H9 (cell line): Measurements from ENCODE around the gene PPIH. TPM values are rescaled to one million over a fixed set of nuclear protein-coding genes. Genes with fewer than 3 reads are reported as not detected.

ENCODE experiments used
- DNase-seq: peaks from one replicate; pipeline ENCODE4 v3.0.0-alpha.2; 2017
- H2AFZ ChIP-seq: one replicate; pipeline ENCODE4 v1.6.1; 2013; ENCODE audit warnings: mild to moderate bottlenecking, low read length, control low read depth, moderate library complexity
- H2AK5ac ChIP-seq: 2 replicates; pipeline ENCODE4 v1.6.1; 2013; ENCODE audit warnings: low read length, control low read depth, mixed read lengths; ENCODE audit not compliant: insufficient read length
- H2BK120ac ChIP-seq: one replicate; pipeline ENCODE4 v1.6.1; 2013; ENCODE audit warnings: low read depth, mild to moderate bottlenecking, low read length, control low read depth, inconsistent platforms; ENCODE audit not compliant: poor library complexity, severe bottlenecking
- H2BK12ac ChIP-seq: 2 replicates; pipeline ENCODE4 v1.6.1; 2013; ENCODE audit warnings: low read length, control low read depth, mixed read lengths, low read depth; ENCODE audit not compliant: insufficient read length
- H2BK15ac ChIP-seq: 2 replicates; pipeline ENCODE4 v1.6.1; 2013; ENCODE audit warnings: low read depth, low read length, control low read depth
- H2BK20ac ChIP-seq: one replicate; pipeline ENCODE4 v1.6.1; 2013; ENCODE audit warnings: low read depth, mild to moderate bottlenecking, low read length, control low read depth, inconsistent platforms; ENCODE audit not compliant: poor library complexity, severe bottlenecking
- H2BK5ac ChIP-seq: 2 replicates; pipeline ENCODE4 v1.6.1; 2013; ENCODE audit warnings: low read length, control low read depth, mixed read lengths; ENCODE audit not compliant: insufficient read length
- H3K14ac ChIP-seq: 2 replicates; pipeline ENCODE4 v1.6.1; 2013; ENCODE audit warnings: low read length, control low read depth; ENCODE audit not compliant: insufficient read depth
- H3K18ac ChIP-seq: 2 replicates; pipeline ENCODE4 v1.6.1; 2013; ENCODE audit warnings: low read depth, mild to moderate bottlenecking, mixed read lengths, low read length, control low read depth; ENCODE audit not compliant: insufficient read length
- H3K23ac ChIP-seq: 2 replicates; pipeline ENCODE4 v1.6.1; 2013; ENCODE audit warnings: low read length, control low read depth, mixed read lengths, low read depth; ENCODE audit not compliant: insufficient read length
- H3K23me2 ChIP-seq: 2 replicates; pipeline ENCODE4 v1.6.1; 2013; ENCODE audit warnings: low read depth, mild to moderate bottlenecking, mixed read lengths, low read length, control low read depth; ENCODE audit not compliant: insufficient read length, poor library complexity, severe bottlenecking
- H3K27ac ChIP-seq: 2 replicates; pipeline ENCODE4 v1.5.1; 2013; ENCODE audit warnings: low read length, control low read depth, mixed read lengths, low read depth; ENCODE audit not compliant: insufficient read length
- H3K27me3 ChIP-seq: 2 replicates; pipeline ENCODE4 v1.6.1; 2013; ENCODE audit warnings: low read length, control low read depth, inconsistent platforms; ENCODE audit not compliant: insufficient read depth
- H3K4ac ChIP-seq: 2 replicates; pipeline ENCODE4 v1.6.1; 2013; ENCODE audit warnings: low read depth, mild to moderate bottlenecking, control low read depth, inconsistent platforms, low read length, moderate library complexity
- H3K4me1 ChIP-seq: 2 replicates; pipeline ENCODE4 v1.6.1; 2013; ENCODE audit warnings: low read length, control low read depth, inconsistent platforms; ENCODE audit not compliant: insufficient read depth
- H3K4me2 ChIP-seq: 2 replicates; pipeline ENCODE4 v1.6.1; 2013; ENCODE audit warnings: low read length, control low read depth, mixed read lengths; ENCODE audit not compliant: insufficient read length, insufficient read depth
- H3K56ac ChIP-seq: 2 replicates; pipeline ENCODE4 v1.6.1; 2013; ENCODE audit warnings: low read depth, mild to moderate bottlenecking, mixed read lengths, low read length, control low read depth; ENCODE audit not compliant: insufficient read length
- H3K79me1 ChIP-seq: 2 replicates; pipeline ENCODE4 v1.6.1; 2013; ENCODE audit warnings: low read depth, mild to moderate bottlenecking, moderate library complexity, low read length, control low read depth, inconsistent platforms; ENCODE audit not compliant: insufficient read depth, poor library complexity, severe bottlenecking
- H3K79me2 ChIP-seq: 2 replicates; pipeline ENCODE4 v1.6.1; 2013; ENCODE audit warnings: low read length, control low read depth, inconsistent platforms; ENCODE audit not compliant: insufficient read depth
- H3K9ac ChIP-seq: 2 replicates; pipeline ENCODE4 v1.6.1; 2013; ENCODE audit warnings: low read length, control low read depth, mixed read lengths; ENCODE audit not compliant: insufficient read length; ENCODE audit errors: extremely low read depth
- H3K9me3 ChIP-seq: one replicate; pipeline ENCODE4 v1.6.1; 2013; ENCODE audit warnings: low read depth, low read length, inconsistent platforms; ENCODE audit not compliant: control insufficient read depth
- H3T11ph ChIP-seq: one replicate; pipeline ENCODE4 v1.6.1; 2013; ENCODE audit warnings: mild to moderate bottlenecking, low read length, control low read depth, inconsistent platforms
- H4K20me1 ChIP-seq: one replicate; pipeline ENCODE4 v1.6.1; 2013; ENCODE audit not compliant: control insufficient read depth, insufficient read length, insufficient read depth
- H4K5ac ChIP-seq: 2 replicates; pipeline ENCODE4 v1.6.1; 2013; ENCODE audit warnings: low read depth, mild to moderate bottlenecking, mixed read lengths, low read length, control low read depth; ENCODE audit not compliant: insufficient read length
- H4K8ac ChIP-seq: replicated peaks from 2 replicates; pipeline ENCODE4 v1.6.1; 2013; ENCODE audit warnings: low read length, control low read depth, mixed read lengths, low read depth; ENCODE audit not compliant: insufficient read length
- H4K91ac ChIP-seq: 2 replicates; pipeline ENCODE4 v1.6.1; 2013; ENCODE audit warnings: low read depth, mild to moderate bottlenecking, moderate library complexity, mixed read lengths, low read length, control low read depth; ENCODE audit not compliant: insufficient read length
- H3K27ac Mint-ChIP-seq, 3 experiments: 2 replicates in 2 of 3; 3 replicates in 1 of 3; pipeline ENCODE4 v1.8.0; 2020 to 2021; ENCODE audit warnings: mixed read lengths in 3 of 3, mild to moderate bottlenecking in 1 of 3, moderate library complexity in 1 of 3
- H3K27me3 Mint-ChIP-seq: 2 replicates; pipeline ENCODE4 v1.8.0; 2021; ENCODE audit warnings: low read depth, mild to moderate bottlenecking, moderate library complexity, mixed read lengths
- H3K36me3 Mint-ChIP-seq, 3 experiments: 2 replicates in 2 of 3; 3 replicates in 1 of 3; pipeline ENCODE4 v1.8.0; 2020 to 2021; ENCODE audit warnings: low read depth in 3 of 3, mixed read lengths in 3 of 3; ENCODE audit not compliant: insufficient read depth in 1 of 3
- H3K4me1 Mint-ChIP-seq, 2 experiments: 2 replicates each; pipeline ENCODE4 v1.8.0; 2020; ENCODE audit warnings: mixed read lengths in 2 of 2
- H3K4me3 Mint-ChIP-seq, 2 experiments: 2 replicates in 1 of 2; 3 replicates in 1 of 2; pipeline ENCODE4 v1.8.0; 2020 to 2021; ENCODE audit warnings: mild to moderate bottlenecking in 2 of 2, mixed read lengths in 2 of 2, moderate library complexity in 1 of 2
- H3K9me3 Mint-ChIP-seq, 2 experiments: 2 replicates in 1 of 2; 3 replicates in 1 of 2; pipeline ENCODE4 v1.8.0; 2020; ENCODE audit warnings: mild to moderate bottlenecking in 2 of 2, mixed read lengths in 2 of 2, moderate library complexity in 1 of 2
- WGBS: extraction: QIAGEN DNeasy Blood & Tissue Kit; methylation state at CpG from one replicate; pipeline ENCODE4 v1.1.7; 2013; ENCODE audit warnings: missing lambda C conversion rate, low lambda C conversion rate, mixed read lengths; ENCODE audit not compliant: insufficient read length; ENCODE audit errors: extremely low coverage; 5-methylcytosine and 5-hydroxymethylcytosine counted together
- total RNA-seq: library from RNA; stranded (reverse); gene quantifications from 2 replicates; pipeline ENCODE4 v1.2.1, GENCODE V29; 2021
- TF ChIP-seq, protein P1 (sequence below): fragments of 200-600 bp; sonication (generic); conservative IDR thresholded peaks from 3 replicates; pipeline ENCODE4 v1.8.0; 2021; ENCODE audit warnings: antibody characterized with exemption, mild to moderate bottlenecking

The PPIH gene
- total RNA-seq, 1 experiment from 2014 or later, result 89.3 TPM

DNA sequence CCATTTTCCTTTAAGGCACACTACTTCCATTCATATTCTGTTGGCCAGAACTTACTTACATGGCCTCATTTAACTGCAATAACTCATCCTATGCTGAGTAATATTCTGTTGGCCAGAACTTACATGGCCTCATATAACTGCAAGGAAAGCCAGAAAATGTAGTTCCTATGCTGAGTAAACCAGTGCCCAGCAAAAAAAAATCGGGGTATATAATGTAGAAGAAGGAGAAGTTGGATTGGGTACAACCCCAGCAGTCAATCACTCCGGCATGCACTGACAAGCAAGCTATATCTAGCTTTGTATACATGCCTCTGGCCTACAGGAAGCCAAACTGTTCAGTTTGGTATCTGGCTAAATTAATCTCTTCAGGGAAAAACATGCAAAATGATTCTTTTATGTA lies 39.4 kb upstream of the PPIH start:
- H3T11ph ChIP-seq, result no peak overlapping the region
- H3K27ac ChIP-seq, result no peak overlapping the region
- H2AK5ac ChIP-seq, result no peak overlapping the region
- no peak overlapping the region for H4K5ac ChIP-seq
- H2BK120ac ChIP-seq, result no peak overlapping the region
- DNase-seq, result no peak
- H3K56ac ChIP-seq, result no peak overlapping the region
- no peak overlapping the region for H3K23ac ChIP-seq
- no peaks in the 10 kb centered on the region; the same call in 1 of the 2 replicates for H3K27me3 ChIP-seq
- H2AFZ ChIP-seq, result no peak overlapping the region
- TF ChIP-seq, protein P1, sequence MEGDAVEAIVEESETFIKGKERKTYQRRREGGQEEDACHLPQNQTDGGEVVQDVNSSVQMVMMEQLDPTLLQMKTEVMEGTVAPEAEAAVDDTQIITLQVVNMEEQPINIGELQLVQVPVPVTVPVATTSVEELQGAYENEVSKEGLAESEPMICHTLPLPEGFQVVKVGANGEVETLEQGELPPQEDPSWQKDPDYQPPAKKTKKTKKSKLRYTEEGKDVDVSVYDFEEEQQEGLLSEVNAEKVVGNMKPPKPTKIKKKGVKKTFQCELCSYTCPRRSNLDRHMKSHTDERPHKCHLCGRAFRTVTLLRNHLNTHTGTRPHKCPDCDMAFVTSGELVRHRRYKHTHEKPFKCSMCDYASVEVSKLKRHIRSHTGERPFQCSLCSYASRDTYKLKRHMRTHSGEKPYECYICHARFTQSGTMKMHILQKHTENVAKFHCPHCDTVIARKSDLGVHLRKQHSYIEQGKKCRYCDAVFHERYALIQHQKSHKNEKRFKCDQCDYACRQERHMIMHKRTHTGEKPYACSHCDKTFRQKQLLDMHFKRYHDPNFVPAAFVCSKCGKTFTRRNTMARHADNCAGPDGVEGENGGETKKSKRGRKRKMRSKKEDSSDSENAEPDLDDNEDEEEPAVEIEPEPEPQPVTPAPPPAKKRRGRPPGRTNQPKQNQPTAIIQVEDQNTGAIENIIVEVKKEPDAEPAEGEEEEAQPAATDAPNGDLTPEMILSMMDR, result no peak
- no CpG with 5 or more reads among the region's 2 CpGs for WGBS
- Mint-ChIP-seq H3K4me3 (no peak overlapping the region), H3K9me3 (no peaks in the 10 kb centered on the region), H3K27me3 (no peaks in the 10 kb centered on the region), H3K27ac (no peak overlapping the region), H3K36me3 (no peaks in the 10 kb centered on the region), H3K4me1 (no peaks in the 10 kb centered on the region)
- no peaks in the 10 kb centered on the region for H3K23me2 ChIP-seq
- no peaks in the 10 kb centered on the region for H3K79me1 ChIP-seq
- H3K9me3 ChIP-seq, result no peaks in the 10 kb centered on the region
- no peak overlapping the region for H3K4me2 ChIP-seq
- no peak overlapping the region for H2BK12ac ChIP-seq
- H3K14ac ChIP-seq, result no peak overlapping the region
- no peak overlapping the region for H3K9ac ChIP-seq
- H3K4ac ChIP-seq, result no peak overlapping the region
- no peak overlapping the region for H2BK20ac ChIP-seq
- H2BK5ac ChIP-seq, result no peak overlapping the region
- H4K20me1 ChIP-seq, result no peaks in the 10 kb centered on the region
- H3K79me2 ChIP-seq, result no peaks in the 10 kb centered on the region
- no peak overlapping the region for H2BK15ac ChIP-seq
- no peak overlapping the region for H4K91ac ChIP-seq
- H4K8ac ChIP-seq, result no peak overlapping the region
- no peak overlapping the region for H3K18ac ChIP-seq
- H3K4me1 ChIP-seq, result no peaks in the 10 kb centered on the region
